Uterus (tissue), 2 donors: Measurements from ENCODE around the gene CIDEB.

Source experiments
- POLR2A ChIP-seq, 2 donors: fragments of 450-650 bp; IDR thresholded peaks; one replicate each; pipeline ENCODE4 v1.6.1; 2016; ENCODE audit warnings: antibody characterized with exemption in 2 of 2, mild to moderate bottlenecking in 1 of 2, moderate library complexity in 1 of 2
- TF ChIP-seq, protein P1 (sequence below), 4 experiments: fragments of 200-600 bp in 2 of 4; fragments of 450-650 bp in 2 of 4; sonication (generic) in 2 of 4; IDR thresholded peaks; one replicate each; pipeline ENCODE4 v1.5.1; 2016 to 2019; ENCODE audit warnings: antibody characterized with exemption in 4 of 4, mild to moderate bottlenecking in 2 of 4, moderate library complexity in 1 of 4

DNA sequence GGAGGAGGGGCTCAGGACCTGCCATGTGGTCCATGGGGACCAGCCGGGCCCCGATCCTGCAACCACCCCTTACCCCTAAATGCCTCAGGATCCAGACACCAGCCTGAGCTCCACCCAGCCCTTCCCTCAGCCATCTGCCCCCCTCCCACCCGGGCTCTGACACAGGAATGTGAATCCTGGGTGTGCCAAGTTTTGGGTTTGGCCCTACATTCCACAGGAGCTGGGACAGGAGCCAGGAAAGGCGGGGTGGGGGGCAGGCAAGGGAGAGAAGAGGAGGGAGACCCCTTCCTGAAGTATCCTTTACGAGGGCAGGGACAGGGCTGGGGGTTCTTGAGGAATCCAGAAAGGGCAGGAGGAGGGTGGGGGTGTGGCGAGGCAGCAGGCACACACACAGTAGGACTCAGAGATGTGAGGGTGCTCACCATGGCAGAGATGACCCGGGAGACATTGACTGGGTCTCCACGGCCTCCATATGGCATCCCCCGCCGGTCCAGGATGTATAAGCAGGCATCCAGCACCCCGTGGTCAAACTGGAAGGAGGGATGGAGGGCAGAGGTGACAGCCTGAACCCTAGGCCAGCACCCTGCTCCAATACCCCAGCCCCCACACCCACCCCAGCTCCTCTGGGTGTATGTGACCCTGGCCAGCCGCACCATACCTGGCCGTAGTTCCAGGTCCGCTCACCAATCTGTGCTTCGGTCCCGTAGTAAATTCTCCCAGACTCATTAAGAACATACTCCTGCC lies 48.3 kb downstream of the CIDEB start:
- no peak for TF ChIP-seq POLR2A (IDR thresholded peaks at IDR 0.05)
- TF ChIP-seq, protein P1, sequence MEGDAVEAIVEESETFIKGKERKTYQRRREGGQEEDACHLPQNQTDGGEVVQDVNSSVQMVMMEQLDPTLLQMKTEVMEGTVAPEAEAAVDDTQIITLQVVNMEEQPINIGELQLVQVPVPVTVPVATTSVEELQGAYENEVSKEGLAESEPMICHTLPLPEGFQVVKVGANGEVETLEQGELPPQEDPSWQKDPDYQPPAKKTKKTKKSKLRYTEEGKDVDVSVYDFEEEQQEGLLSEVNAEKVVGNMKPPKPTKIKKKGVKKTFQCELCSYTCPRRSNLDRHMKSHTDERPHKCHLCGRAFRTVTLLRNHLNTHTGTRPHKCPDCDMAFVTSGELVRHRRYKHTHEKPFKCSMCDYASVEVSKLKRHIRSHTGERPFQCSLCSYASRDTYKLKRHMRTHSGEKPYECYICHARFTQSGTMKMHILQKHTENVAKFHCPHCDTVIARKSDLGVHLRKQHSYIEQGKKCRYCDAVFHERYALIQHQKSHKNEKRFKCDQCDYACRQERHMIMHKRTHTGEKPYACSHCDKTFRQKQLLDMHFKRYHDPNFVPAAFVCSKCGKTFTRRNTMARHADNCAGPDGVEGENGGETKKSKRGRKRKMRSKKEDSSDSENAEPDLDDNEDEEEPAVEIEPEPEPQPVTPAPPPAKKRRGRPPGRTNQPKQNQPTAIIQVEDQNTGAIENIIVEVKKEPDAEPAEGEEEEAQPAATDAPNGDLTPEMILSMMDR (IDR thresholded peaks at IDR 0.05) = no peak
